B cell (primary cell): ENCODE measurements around the gene MRTFA. TPM values are rescaled to one million over a fixed set of nuclear protein-coding genes. Genes with fewer than 3 reads are reported as not detected.

Source experiments
- ATAC-seq: fragments of 200-7000 bp; cut with Tn5 transposase; one replicate; pipeline ENCODE4 v1.10.0; 2021; ENCODE audit warnings: low read depth, mild to moderate bottlenecking, moderate number of reproducible peaks, moderate library complexity
- CTCF ChIA-PET: fragments of 350-600 bp; sonication (Branson Sonifier 250); formaldehyde crosslinking; loops from one replicate; lab custom pipeline; 2021; ENCODE audit warnings: antibody characterized with exemption, inconsistent platforms; lab: Charles Lee
- POLR2A ChIA-PET: fragments of 350-600 bp; sonication (Branson Sonifier 250); formaldehyde crosslinking; loops from one replicate; lab custom pipeline; 2021; ENCODE audit warnings: antibody characterized with exemption; lab: Charles Lee
- DNase-seq: peaks from one replicate; pipeline ENCODE4 v3.0.0; 2013
- H2AFZ ChIP-seq: 2 replicates; pipeline ENCODE4 v1.6.1; 2012; ENCODE audit warnings: mild to moderate bottlenecking, low read depth, low read length; ENCODE audit not compliant: insufficient read depth, poor library complexity, severe bottlenecking
- H3K27ac ChIP-seq, 2 donors: 1 replicate in 1 of 2; 2 replicates in 1 of 2; pipeline ENCODE4 v1.5.1; 2012 to 2013; ENCODE audit warnings: low read length in 2 of 2, mild to moderate bottlenecking in 2 of 2, moderate library complexity in 1 of 2
- H3K27me3 ChIP-seq, 4 experiments: fragments of 200-600 bp in 1 of 4; sonication (generic) in 1 of 4; replicated peaks in 1 of 4; 1 replicate in 2 of 4; 2 replicates in 2 of 4; pipeline versions ENCODE4 v1.6.1 to v1.7.0; 2013 to 2016; ENCODE audit warnings: low read length in 3 of 4, mild to moderate bottlenecking in 2 of 4, mixed read lengths in 1 of 4, moderate library complexity in 1 of 4; ENCODE audit not compliant: insufficient read depth in 4 of 4, control insufficient read depth in 3 of 4; ENCODE audit errors: control extremely low read depth in 1 of 4
- H3K36me3 ChIP-seq, 2 experiments: replicated peaks in 1 of 2; 1 replicate in 1 of 2; 2 replicates in 1 of 2; pipeline versions ENCODE4 v1.6.1 to v1.7.1; 2013; ENCODE audit warnings: low read length in 1 of 2; ENCODE audit not compliant: insufficient read depth in 2 of 2, control insufficient read depth in 1 of 2; ENCODE audit errors: control extremely low read depth in 1 of 2, extremely low read depth in 1 of 2
- H3K4me1 ChIP-seq, 2 donors: fragments of 200-600 bp in 1 of 2; sonication (generic) in 1 of 2; 1 replicate in 1 of 2; 2 replicates in 1 of 2; pipeline versions ENCODE4 v1.5.1 to v1.6.1; 2013 to 2017; ENCODE audit warnings: low read length in 2 of 2; ENCODE audit not compliant: control insufficient read depth in 2 of 2, insufficient read depth in 2 of 2
- H3K4me2 ChIP-seq: replicated peaks from 2 replicates; pipeline ENCODE3; 2012; ENCODE audit warnings: mild to moderate bottlenecking, low read depth, low read length; ENCODE audit not compliant: poor library complexity, severe bottlenecking
- H3K4me3 ChIP-seq, 5 experiments: fragments of 200-600 bp in 1 of 5; sonication (generic) in 1 of 5; 1 replicate in 3 of 5; 2 replicates in 2 of 5; pipeline versions ENCODE4 v1.5.1 to v1.7.0; 2011 to 2016; ENCODE audit warnings: low read length in 4 of 5, mild to moderate bottlenecking in 4 of 5, low read depth in 2 of 5, control low read depth in 1 of 5, moderate library complexity in 1 of 5; ENCODE audit not compliant: insufficient read depth in 1 of 5; ENCODE audit errors: control extremely low read depth in 1 of 5, extremely low read depth in 1 of 5
- H3K79me2 ChIP-seq: fragments of 200-600 bp; sonication (generic); one replicate; pipeline ENCODE4 v1.6.0; 2016; ENCODE audit warnings: low read length; ENCODE audit not compliant: control insufficient read depth, insufficient read depth
- H3K9ac ChIP-seq: fragments of 200-600 bp; sonication (generic); 2 replicates; pipeline ENCODE4 v1.6.1; 2017; ENCODE audit warnings: mild to moderate bottlenecking, low read length, moderate library complexity
- H3K9me3 ChIP-seq, 3 donors: one replicate each; pipeline versions ENCODE4 v1.6.1 to v1.7.1; 2013; ENCODE audit warnings: low read length in 2 of 3; ENCODE audit not compliant: control insufficient read depth in 2 of 3, insufficient read depth in 1 of 3; ENCODE audit errors: control extremely low read depth in 1 of 3
- H4K20me1 ChIP-seq: 2 replicates; pipeline ENCODE4 v1.6.0; 2012; ENCODE audit warnings: mild to moderate bottlenecking, low read length; ENCODE audit not compliant: insufficient read depth, control insufficient read depth, poor library complexity, severe bottlenecking
- H3K27ac Mint-ChIP-seq: one replicate; pipeline ENCODE4 v1.8.0; 2021; ENCODE audit warnings: mixed read lengths
- H3K27me3 Mint-ChIP-seq: one replicate; pipeline ENCODE4 v1.8.0; 2021; ENCODE audit warnings: mixed read lengths
- H3K4me1 Mint-ChIP-seq: one replicate; pipeline ENCODE4 v1.8.0; 2021; ENCODE audit warnings: mixed read lengths
- H3K4me3 Mint-ChIP-seq: one replicate; pipeline ENCODE4 v1.8.0; 2021; ENCODE audit warnings: mixed read lengths
- H3K9me3 Mint-ChIP-seq: one replicate; pipeline ENCODE4 v1.8.0; 2022; ENCODE audit warnings: mixed read lengths; ENCODE audit not compliant: insufficient read depth
- CTCF ChIP-seq: fragments of 200-600 bp; IDR thresholded peaks from one replicate; pipeline ENCODE4 v1.8.0; 2022; ENCODE audit warnings: antibody characterized with exemption, mild to moderate bottlenecking
- EZH2 ChIP-seq: IDR thresholded peaks from 2 replicates; pipeline ENCODE4 v1.6.1; 2012; ENCODE audit warnings: borderline replicate concordance, low read depth, mild to moderate bottlenecking, moderate library complexity, low read length; ENCODE audit not compliant: insufficient read depth, poor library complexity, severe bottlenecking
- WGBS: methylation state at CpG from one replicate; pipeline ENCODE4 v1.1.5; 2013; ENCODE audit warnings: missing lambda C conversion rate; ENCODE audit not compliant: insufficient coverage; 5-methylcytosine and 5-hydroxymethylcytosine counted together
- intact Hi-C: fragments of 100-400 bp; cut with micrococcal nuclease; formaldehyde crosslinking; loops from one replicate; pipeline ENCODE4 v1.10.0; 2022
- polyA plus RNA-seq: library from polyadenylated mRNA; depleted of rRNA; stranded (reverse); fragments of >200 nt; gene quantifications from 2 replicates; pipeline ENCODE4 v1.2.3, GENCODE V29; 2012
- total RNA-seq, 2 donors: library from RNA; stranded (reverse); fragments of 120-200 nt in 1 of 2; gene quantifications; 1 replicate in 1 of 2; 2 replicates in 1 of 2; pipeline versions ENCODE4 v1.2.3 to v1.2.4, GENCODE V29; 2013 to 2022

The MRTFA gene
- total and polyA plus RNA-seq, 2 donors (not counting 1 experiment from before 2014, with no cell fraction given): 28.9 to 82.6 TPM

DNA sequence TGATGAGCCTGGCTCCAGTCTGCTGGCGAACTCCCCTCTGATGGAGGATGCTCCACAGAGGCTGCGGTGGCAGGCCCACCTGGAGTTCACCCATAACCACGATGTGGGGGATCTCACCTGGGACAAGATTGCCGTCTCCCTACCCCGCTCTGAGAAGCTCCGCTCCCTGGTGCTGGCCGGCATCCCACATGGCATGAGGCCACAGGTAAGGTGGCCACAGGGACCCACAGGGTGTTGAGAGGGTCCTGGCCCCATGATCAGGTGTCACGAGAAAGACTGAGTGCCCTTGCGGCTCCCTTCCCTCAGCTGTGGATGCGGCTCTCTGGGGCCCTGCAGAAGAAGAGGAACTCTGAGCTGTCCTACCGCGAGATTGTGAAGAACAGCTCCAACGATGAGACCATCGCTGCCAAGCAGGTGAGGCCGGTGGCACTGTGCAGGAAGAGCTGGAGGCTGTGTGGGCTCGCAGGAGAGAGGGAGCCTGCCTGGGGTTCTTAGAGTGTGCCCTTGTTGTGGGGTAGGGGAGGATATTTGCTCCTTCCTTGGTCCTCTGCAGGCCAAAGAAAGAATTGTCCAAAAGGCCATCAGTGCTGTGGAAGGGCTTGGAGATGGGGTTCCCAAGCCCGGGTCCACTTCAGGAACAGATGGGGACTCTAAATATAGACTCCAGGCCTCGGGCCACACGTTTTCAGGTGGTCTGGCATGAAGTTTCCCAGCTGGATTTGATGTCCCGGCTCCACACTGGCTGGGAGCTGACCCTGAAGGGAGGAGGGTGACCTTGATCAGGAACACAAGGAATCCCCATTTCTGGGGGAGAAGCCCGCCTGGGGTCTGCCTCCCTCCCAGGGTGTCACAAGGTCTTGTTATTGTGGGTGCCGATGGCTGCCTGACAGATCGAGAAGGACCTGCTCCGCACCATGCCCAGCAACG is 232.0 kb downstream of the MRTFA start:
- ATAC-seq (no peak), DNase-seq (no peak)
- H2AFZ ChIP-seq: no peak overlapping the region
- peak overlapping the region; percentile 65 for H3K27ac Mint-ChIP-seq
- no peak overlapping the region for H3K27ac ChIP-seq
- peaks cover 38% of the 10 kb centered on the region in 2 donors for H3K4me1 ChIP-seq
- peaks cover 37% of the 10 kb centered on the region for H3K79me2 ChIP-seq
- H3K9me3 ChIP-seq: no peaks in the 10 kb centered on the region
- POLR2A ChIA-PET: no interaction called here
- 90% methylated on average over 23 of the region's 25 CpGs for WGBS
- H3K4me1 Mint-ChIP-seq: peaks cover 40% of the 10 kb centered on the region
- TF ChIP-seq CTCF (no peak), EZH2 (no peak)
- intact Hi-C loops: no loop called here
- H3K27me3 ChIP-seq: no peaks in the 10 kb centered on the region
- H3K36me3 ChIP-seq: peaks cover 0 to 77% of the 10 kb centered on the region in 2 experiments
- CTCF ChIA-PET: interaction anchor here (0.7 to 4.3 kb wide), 3 partner anchors 9 to 98 kb away, joined by 3 to 16 read pairs (median 3); no protein-coding TSS in a partner anchor
- H3K9me3 Mint-ChIP-seq: no peaks in the 10 kb centered on the region
- H4K20me1 ChIP-seq: no peaks in the 10 kb centered on the region
- no peak overlapping the region for H3K9ac ChIP-seq
- H3K4me3 Mint-ChIP-seq: no peak overlapping the region
- H3K4me3 ChIP-seq: no peak overlapping the region
- no peaks in the 10 kb centered on the region for H3K27me3 Mint-ChIP-seq
- no peak overlapping the region for H3K4me2 ChIP-seq

DNA sequence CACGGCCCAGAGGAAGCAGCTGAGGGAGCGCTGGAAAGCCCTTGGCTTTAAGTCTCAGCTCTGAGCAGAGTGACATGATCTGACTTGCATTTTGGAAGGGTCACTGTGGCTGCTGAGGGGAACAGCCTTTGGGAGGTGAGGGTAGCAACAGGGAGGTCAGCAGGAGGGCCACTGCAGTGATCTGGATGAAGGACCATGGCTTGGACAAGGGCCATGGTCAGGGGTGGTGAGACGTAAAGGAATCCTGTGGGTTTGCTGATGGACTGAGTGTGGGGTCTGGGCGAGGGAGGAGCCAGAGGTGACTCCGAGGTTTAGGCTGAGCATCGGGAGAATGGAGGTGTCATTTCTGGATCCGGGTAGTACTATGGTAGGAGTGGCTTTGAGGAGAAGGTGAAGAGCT is 232.9 kb downstream of the MRTFA start:
- Histone ChIP-seq H3K4me2 (no peak overlapping the region), H2AFZ (no peak overlapping the region), H3K79me2 (peaks cover 43% of the 10 kb centered on the region), H3K9ac (no peak overlapping the region), H3K9me3 (no peaks in the 10 kb centered on the region), H3K27ac (peak overlapping the region in 1 of 2 donors; percentile 96), H3K4me1 (peaks cover 46 to 47% of the 10 kb centered on the region in 2 donors), H4K20me1 (no peaks in the 10 kb centered on the region), H3K27me3 (no peaks in the 10 kb centered on the region), H3K36me3 (peaks cover 0 to 68% of the 10 kb centered on the region in 2 experiments), H3K4me3 (no peak overlapping the region)
- 93% methylated on average over 7 of the region's 7 CpGs for WGBS
- ChIA-PET POLR2A (no interaction called here), CTCF (interaction anchor here (4.3 kb wide), 1 partner anchor 33 kb away, joined by 16 read pairs; no protein-coding TSS in a partner anchor)
- Mint-ChIP-seq H3K4me1 (peaks cover 47% of the 10 kb centered on the region), H3K27me3 (no peaks in the 10 kb centered on the region), H3K4me3 (no peak overlapping the region), H3K9me3 (no peaks in the 10 kb centered on the region), H3K27ac (peak overlapping the region; percentile 65)
- TF ChIP-seq CTCF: no peak
- TF ChIP-seq EZH2: no peak
- DNase-seq (no peak), ATAC-seq (no peak)
- intact Hi-C loops: no loop called here
